Activated naive CD4-positive, alpha-beta T cell treated with anti-CD3 and anti-CD28 coated beads, Interleukin-2, amount 50 U/mL, for 16 hours (primary cell): ENCODE results near the gene COMTD1.
A peak's percentile ranks its signal among the peaks of the same experiment; 100 is the strongest.

Experiments
- DNase-seq: peaks from one replicate; pipeline ENCODE4 v3.0.0-alpha.2; 2020

COMTD1 gene

GRCh38 chr10:75235375-75236177, at the start of gene COMTD1:
TSS of gene COMTD1 (minus strand) at chr10:75235957. CDS start at chr10:75235928, 29 bp downstream.
- DNase-seq: peak; percentile 94

- no peak for DNase-seq
Observed at GRCh38 chr10:75283671-75284470, 48.1 kb upstream of the COMTD1 start.

- DNase-seq: no peak
Observed at GRCh38 chr10:75283078-75283670, 47.4 kb upstream of the COMTD1 start.

GRCh38 chr10:75281974-75282373, 46.2 kb upstream of the COMTD1 start:
- DNase-seq: no peak

GRCh38 chr10:75280236-75280635, 44.5 kb upstream of the COMTD1 start:
- DNase-seq: no peak

GRCh38 chr10:75276069-75276872, 40.5 kb upstream of the COMTD1 start:
- DNase-seq: no peak

GRCh38 chr10:75272896-75273295, 37.1 kb upstream of the COMTD1 start:
- DNase-seq: no peak

- DNase-seq: no peak
Observed at GRCh38 chr10:75272094-75272493, 36.3 kb upstream of the COMTD1 start.

- no peak for DNase-seq
Observed at GRCh38 chr10:75269605-75270004, 33.8 kb upstream of the COMTD1 start.

- no peak for DNase-seq
Observed at GRCh38 chr10:75266945-75267344, 31.2 kb upstream of the COMTD1 start.

GRCh38 chr10:75265856-75266255, 30.1 kb upstream of the COMTD1 start:
- DNase-seq: no peak

GRCh38 chr10:75263806-75264205, 28.0 kb upstream of the COMTD1 start:
- DNase-seq: no peak

- no peak for DNase-seq
Observed at GRCh38 chr10:75261813-75262705, 26.3 kb upstream of the COMTD1 start.

GRCh38 chr10:75260990-75261389, 25.2 kb upstream of the COMTD1 start:
- DNase-seq: no peak

- DNase-seq: no peak
Observed at GRCh38 chr10:75254739-75255138, 19.0 kb upstream of the COMTD1 start.

- DNase-seq: no peak
Observed at GRCh38 chr10:75253281-75254220, 17.8 kb upstream of the COMTD1 start.

- DNase-seq: no peak
Observed at GRCh38 chr10:75250934-75251333, 15.2 kb upstream of the COMTD1 start.

GRCh38 chr10:75247797-75248196, 12.0 kb upstream of the COMTD1 start:
- DNase-seq: no peak

GRCh38 chr10:75246506-75246905, 10.7 kb upstream of the COMTD1 start:
- DNase-seq: no peak
